ENCODE results near the gene GOLGA6L25.
"Not testable (repeated sequence)": the region's sequence is repeated elsewhere in the genome, so short reads cannot be mapped to it uniquely, and the experiment has no call there.

DNA sequence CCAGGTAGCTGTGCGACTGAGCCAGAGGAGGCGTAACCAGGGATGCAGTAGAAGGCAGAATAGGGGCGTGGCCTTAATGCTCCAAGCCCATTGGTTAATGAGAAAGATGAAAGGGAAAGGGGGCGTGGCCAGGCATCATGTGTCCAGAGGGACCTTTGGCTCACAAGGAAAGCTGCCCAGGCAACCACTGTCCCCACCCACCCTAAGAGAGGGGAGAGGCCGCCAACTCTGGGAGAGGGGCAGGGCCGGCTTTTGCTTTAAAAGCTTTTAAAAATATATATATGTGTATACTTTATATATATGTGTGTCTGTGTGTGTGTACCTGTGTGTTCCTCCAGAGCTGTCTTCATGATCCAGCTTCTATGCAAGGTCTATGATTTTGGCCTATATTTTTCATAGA lies 20.4 kb upstream of the GOLGA6L25 start, which contains the start of gene GOLGA8G:
- TF ChIP-seq NR1H2 (CRISPR knock-in tag; IDR thresholded peaks at IDR 0.05; ENCODE audit: borderline replicate concordance, low read depth); TCF12 (IDR thresholded peaks at IDR 0.05); TCF12 (CRISPR knock-in tag; IDR thresholded peaks at IDR 0.05); ZFP36 (IDR thresholded peaks at IDR 0.05; ENCODE audit: borderline replicate concordance, low read depth, low read length, partially characterized antibody): not testable (repeated sequence)
- TF ChIP-seq, protein P1, sequence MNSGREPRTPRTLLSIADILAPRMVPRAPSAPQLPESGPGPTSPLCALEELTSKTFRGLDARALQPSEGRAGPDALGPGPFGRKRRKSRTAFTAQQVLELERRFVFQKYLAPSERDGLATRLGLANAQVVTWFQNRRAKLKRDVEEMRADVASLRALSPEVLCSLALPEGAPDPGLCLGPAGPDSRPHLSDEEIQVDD (CRISPR knock-in tag; IDR thresholded peaks at IDR 0.05; ENCODE audit: borderline replicate concordance) = not testable (repeated sequence)

Measured in HepG2 (cell line).